GM21526 (cell line): ENCODE measurements around the gene CIB4.

Source experiments
- ATAC-seq: cut with Tn5 transposase; IDR thresholded peaks from one replicate; pipeline ENCODE4 v1.9.1; 2021; ENCODE audit warnings: moderate library complexity; ENCODE audit not compliant: unreplicated experiment, low FRiP score

Gene CIB4

DNA sequence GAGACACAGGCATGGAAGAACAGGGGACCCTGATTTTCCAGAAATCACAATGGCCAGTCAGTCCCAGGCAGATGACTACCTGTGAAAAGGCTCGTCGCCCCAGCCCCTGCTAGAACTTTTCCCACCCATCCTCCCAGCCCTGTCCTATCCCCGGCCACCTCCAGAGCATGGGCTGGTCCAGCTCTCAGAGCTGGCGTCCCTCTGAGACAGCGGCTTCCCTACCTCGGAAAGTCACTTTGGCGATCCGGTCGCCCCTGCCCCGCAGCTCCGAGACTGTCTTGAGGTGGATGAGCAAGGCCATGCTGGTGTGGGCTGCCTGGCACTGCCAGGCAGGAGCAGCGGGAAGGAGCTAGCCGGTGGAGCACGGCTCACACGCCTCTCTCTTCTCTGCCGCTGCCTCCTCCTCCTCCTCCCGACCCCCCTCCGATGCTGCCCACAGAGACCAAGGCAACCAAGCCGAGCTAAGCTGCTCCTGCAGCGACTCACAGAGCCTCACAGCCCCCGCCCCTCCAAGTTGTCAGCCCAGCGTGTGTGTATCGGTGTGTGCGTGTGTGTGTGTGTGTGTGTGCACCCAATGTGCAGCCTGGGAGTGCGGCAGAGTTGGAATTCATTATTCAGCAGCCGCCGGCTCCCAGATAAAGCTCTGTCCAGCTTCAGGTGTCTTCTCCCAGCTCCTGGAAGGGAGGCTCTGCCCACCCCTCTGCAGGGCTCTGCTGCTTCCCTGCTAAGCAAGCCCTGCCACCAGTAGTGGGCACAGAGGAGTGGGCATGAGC is 82.7 kb downstream of the CIB4 start:
- no peak for ATAC-seq

DNA sequence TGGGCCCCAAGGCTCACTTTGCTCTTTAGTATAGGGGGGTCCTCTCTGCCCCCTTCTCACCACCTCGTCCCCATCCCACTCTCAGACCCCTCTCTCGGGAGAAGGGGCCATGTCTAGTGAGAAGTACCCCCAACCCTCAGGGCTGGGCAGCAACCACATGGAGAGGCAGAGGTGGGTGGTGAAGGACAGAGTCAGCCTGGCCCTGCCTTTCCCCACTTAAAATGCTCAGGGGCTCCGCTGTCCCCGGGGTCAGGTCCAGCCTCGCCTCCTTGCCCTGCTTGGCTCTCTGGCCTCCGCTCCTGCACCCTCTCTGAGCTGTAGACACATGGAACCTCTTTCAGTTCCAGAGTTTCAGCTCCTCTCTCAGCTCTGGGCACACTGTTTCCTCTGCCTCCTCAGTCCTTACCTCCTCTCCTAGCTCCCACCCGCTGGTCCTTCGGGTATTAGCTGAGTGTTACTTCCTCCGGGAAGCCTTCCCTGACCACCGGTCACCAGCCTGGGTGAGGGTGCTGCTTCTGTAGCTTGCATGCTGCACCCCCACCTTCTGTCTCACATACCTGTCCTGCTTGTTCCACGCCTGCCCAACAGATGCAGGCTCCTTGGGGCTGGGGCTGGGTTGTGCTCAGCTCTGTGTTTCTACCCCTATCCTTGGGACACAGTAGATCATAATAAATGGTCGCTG is 83.8 kb downstream of the CIB4 start:
- no peak for ATAC-seq

DNA sequence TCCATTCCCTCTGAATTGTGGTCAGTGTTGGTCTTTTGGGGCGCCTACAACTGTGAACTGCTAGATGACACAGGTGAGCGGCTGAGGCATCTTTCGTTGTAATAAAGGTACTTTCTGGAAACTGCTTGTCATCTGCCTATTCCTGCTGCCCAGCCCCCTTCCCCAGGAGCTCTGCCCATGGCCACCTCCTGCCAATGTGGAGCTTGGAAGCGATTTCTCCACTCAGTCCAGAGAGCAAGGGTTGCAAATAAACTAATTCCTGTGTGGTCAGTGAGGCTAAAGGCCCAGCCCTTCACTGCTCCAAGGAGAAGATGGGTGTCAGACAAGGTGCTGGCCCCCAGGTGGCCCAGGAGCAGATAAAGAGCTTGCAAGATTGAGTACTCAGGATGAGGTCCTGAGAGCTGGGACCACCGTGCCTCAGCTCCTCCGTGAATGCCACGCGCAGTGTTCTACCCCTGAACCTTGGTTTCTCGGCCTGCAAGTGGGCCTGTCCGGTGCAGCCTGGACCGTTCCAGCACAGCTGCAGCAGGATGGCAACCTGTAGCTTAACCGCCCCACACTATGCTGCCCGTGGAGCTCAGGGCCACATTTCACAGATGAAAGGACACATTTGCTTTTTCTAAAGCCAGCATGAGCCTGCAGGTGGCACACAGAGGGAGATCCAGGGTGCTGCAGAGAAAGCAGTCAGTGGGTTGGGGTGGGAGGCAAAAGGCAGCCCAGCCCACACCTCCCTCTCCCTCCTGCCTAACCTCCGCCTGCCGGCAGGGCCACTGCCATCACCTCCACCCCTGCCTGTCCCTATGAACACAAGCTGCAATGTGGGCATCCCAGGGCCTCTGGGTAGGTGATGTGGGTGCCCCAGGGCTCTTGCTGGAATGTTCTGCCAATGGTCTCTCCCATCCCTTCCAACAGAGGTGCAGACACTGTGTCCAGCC is 84.6 kb downstream of the CIB4 start:
- ATAC-seq, result no peak

DNA sequence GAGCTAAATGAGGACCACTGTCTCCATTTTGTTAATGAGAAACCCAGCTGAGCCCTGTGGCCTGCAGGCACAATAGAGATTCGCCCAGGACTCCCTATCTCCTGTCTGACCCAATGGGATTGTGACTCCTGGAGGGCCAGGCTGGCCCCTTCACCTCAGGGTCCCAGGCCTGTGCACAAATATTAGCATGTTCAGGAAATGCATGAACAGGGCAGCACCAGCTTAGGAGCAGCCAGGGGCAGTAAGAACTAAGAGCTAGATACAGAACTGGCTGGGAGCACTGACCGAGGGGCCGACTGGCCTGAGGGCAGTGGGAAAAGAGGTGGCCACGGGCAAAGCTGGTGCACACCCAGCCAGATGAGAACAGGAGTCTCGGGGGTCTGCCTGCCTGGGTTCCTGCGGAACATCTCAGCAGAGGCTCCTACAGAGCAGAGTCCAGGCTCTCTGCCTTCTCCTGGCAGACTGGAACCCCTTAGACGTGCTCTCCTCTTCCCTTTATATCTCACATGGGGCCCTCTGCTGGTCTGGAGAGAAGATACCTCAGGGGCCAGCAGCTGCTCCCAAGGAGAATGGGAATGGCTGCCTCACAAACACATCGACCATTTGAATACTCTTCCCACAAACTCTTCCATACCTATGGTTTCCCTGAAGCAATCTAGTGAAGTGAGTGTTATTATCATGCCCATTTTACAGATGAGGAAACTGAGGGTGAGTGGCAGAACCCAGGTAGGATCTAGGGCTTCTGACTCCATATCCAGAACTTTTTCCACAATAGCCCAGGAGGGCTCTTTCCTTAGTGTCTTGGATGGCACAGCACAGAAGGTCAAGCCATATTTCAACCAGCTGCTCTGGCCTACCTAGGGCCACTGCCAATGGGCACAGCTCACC is 85.7 kb downstream of the CIB4 start:
- ATAC-seq, result no peak

DNA sequence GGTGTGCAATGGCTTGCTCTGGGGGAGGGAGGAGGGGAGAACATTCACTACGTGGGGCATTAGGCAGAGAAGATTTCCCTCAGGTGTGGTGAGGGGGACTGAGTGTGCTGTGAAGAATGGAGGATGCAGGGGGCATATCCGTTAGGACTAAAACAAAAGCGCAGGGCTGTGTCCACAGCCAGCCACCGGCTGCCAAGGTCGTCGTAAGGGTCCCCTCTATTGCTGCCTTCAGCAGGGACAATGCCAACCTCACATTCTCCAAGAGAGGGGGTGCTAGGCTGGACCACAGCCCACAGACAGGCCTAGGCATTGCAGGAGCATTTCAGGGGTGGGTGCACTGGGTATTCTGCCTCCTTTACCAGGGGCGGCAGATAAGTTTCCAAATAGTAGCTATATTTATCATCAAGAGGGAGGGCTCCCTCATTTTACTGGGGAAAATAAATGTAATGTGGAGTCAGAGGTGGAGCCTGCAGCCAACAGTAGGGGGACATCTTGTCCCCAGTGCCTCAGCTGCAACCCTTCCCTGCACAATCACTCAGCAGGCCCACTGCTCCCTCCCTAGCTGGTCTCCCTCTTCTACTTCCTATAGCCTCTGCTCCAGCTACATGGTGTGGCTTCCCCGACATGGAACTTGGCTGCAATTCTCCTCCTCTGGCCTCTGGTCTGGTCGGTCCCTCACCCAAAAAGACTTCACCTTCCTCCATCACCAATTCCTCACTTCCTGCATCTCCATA is 88.4 kb downstream of the CIB4 start:
- ATAC-seq, result no peak

DNA sequence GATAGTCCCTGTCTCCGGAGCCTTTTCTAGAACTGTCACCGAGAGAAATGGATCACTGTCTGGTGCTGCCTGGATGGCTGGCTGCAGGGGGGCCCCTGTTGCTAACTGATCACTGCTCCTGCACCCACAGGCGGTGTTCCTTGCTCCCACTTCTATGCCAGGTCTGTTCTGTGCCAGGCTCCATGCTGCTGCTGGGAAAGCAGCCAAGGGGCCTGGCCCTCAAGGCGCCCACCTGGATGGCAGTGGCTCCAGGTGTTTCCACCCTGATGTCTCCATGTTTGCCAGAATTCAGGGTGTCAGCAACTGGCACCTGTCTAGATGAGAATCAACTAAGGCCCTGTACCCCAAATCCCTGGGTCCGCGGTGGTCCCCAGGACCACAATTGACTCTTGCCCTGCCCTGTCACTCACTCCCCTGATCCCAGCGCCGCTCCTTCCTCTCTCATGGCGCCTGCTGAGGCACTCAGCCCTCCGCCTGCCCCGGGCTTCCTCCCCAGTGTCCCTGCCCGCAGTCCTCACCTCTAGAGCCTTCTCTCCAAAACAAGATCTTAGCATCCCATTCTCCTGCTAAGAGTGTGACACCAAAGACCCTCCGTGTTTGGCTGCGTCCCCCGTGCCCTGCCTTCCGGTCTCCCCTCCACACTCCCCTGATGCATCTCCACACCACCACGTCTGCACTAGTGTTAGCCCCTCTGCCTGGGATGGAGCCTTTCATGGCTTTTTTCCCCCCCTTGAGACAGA is 90.7 kb downstream of the CIB4 start:
- no peak for ATAC-seq

DNA sequence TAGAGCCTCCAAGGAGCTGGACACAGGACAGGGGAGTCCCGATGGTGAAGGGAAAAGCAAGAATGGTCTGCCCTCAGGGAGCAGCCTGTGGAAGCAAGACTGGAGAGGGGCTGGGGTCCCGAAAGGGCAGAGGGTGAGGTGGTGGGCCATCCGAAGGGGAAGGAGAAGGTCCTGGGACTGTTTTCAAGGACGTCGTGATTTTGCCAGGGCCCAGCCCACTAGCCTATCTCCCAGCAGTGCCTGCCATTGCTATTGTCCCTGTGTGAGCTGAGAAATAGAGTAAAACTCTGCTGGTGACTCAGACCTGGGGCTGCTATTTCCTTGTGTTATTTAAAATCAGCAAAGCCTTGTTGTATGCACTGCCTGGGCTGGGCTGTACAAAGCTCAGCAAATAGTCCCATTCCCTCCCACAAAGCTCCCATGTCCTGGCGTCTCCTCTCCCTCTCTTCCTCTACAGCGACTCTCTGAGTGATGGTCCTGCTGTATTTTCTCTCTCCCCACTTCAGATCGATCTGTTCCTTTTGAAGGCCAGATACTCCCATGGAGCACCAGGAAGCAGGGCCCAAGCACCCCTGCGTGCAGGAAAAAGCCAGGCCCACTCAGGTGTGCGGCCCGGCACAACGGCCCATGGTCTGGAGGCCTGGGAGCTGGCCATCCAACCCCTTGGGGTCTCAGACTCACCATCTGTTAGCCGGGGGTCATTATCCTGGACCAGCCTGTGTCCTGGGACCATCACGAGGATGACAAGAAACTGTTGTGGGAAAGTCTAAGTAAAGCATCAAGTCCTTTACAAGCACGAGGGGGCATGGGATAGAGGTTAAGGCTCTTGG is 98.3 kb downstream of the CIB4 start:
- ATAC-seq, result no peak

DNA sequence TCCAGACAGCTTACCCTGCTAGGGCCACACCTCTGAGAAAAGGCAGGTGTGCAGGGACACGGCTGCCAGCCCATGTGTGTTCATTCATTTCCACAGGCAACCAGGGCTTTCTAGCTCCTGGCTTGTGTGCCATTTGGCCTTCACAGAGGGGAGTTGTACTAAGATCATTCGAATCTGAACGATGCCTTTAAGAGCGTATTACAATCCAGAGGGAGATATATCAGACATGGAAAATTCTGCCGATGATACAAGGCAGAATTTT is 99.0 kb downstream of the CIB4 start:
- ATAC-seq, result no peak

DNA sequence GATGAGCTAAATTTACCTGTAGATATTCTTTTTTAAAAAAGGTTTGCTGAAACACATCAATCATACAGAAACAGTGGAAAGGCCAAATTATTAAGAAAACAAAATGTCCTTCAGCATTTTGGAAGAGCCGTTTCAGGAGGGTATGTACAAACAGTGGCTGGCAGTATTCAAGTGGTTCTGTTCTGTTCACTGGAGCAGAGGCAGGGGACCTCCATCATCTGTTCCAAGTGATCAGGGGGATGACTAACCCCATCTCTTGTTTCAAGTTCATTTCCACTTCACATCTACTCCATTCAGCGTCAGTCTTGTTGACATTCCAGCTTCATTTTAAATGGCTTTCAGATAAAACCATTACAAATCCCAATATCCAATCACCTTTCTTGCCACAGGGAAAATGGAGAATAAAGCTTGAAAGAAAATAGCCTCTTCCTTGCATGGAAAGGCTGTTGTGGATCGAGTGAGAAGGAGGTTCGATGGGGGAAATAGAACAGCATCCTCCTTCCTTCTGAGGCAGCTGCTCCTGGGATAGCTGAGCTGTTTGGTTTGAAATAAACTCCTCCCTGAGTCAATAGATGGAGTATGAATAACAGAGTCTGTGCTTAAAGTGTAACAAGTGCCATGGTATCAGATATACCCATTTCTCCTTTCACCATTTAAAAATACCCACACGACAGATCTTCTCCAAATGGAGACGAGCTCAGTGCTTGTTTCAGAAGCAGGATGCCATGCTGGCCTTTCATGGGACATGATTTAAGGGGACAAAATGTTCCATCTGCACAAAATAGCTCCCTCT is 99.6 kb downstream of the CIB4 start:
- ATAC-seq, result no peak

DNA sequence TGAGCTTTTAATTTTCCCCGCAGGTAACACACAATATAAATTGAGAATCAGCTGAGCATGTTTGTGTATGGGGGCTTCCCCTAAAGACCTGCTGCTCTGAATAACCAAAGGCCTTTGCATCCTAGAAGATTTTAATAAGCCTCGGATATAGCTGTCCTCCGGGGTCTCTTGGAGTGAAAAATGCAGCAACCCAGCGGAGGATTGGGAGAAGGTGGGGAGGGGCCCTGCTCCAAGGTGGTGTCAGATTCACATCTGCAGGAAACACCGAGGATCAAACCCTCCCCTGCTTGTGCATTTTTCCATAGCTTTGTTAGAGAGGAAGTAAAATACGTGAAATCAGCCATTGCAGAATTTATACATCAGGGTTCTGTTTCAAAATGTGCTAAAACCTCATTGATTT is 100.2 kb downstream of the CIB4 start:
- ATAC-seq, result no peak

DNA sequence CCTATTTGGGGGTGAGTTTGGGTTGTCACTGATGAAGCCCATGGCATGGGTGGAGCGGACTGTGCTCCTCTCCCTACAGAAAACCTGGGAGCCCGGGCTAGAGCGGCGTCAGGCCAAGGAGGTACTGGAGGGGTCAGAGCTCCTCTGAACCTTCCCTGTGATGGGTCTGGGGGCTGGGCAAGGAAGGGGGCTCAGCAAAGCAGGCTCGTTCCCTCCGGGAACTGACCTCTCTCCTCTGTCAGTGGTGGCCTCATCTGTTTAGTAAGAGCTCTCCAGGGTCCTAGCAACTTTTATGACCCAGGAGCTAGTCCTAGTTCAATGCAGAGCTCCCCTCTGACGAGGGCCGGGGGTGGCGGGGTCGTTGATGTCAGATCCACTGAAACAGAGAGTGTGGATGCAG is 100.9 kb downstream of the CIB4 start:
- ATAC-seq, result no peak

DNA sequence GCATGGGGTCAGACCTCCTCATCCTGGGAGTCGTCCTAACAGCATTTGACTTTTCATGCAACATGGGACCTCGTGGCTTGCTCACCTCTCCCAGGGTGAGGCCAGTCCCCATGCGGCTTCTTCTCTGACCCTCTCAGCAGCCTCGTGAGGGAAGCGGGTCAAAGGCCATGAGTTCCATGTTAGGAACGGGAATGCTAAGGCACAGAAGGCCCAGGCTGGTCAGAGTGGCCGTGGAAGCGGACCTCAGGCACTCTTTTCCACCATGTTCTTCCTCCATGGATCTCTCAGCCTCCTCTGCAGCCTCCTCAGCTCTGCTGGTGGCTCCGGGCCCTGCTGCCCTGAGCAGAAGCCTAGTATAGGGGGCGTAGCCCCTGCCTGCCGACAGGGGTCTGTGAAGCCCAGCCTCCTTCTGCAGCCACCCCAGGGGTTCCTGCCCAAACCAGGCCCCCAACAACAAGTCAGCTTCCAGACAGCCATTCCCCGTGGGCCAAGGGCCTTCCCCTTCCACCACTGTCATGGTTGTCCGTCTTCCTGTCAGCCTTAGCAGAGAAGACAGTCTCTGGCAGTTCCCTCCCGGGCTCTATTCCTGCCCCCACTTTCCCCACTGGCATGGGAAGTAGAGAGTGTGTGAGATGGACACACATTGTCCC is 103.2 kb downstream of the CIB4 start:
- ATAC-seq, result no peak

DNA sequence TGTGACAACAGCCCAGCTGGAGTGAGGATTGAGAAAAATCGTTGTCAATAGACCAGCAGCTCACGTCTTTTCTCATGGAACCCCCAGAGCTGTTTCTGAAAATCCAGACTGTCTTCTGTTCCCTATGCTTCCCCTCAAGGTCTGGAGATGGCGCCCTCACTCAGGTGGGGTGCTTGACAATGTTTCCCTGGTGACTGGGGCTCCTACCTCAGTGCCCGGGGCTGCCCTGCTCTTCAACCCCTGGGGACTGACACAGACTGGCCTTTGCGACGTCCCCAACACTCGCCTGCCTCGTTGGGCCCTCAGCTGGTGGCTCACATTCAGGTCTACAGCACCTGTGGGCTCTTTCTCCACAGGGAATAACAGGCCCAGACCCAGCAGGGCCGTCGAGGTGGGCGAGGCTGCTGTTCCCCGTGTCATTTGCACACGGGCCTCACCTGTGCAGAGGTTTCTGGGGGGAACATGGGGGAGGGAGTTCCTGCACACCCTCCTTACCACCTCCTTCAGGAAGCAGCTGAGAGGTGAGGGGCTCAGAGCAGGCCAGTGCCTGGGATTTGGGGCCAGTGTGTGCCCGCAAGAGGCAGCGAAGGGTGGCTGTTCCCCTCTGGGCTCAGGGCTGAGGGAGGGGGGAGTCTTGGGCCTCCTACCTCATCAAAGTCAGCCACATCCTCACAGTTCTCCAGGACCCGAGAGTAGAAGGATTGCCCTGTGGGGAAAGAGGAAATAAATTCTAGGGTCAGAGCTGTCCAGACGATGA is 103.9 kb downstream of the CIB4 start:
- ATAC-seq, result no peak

DNA sequence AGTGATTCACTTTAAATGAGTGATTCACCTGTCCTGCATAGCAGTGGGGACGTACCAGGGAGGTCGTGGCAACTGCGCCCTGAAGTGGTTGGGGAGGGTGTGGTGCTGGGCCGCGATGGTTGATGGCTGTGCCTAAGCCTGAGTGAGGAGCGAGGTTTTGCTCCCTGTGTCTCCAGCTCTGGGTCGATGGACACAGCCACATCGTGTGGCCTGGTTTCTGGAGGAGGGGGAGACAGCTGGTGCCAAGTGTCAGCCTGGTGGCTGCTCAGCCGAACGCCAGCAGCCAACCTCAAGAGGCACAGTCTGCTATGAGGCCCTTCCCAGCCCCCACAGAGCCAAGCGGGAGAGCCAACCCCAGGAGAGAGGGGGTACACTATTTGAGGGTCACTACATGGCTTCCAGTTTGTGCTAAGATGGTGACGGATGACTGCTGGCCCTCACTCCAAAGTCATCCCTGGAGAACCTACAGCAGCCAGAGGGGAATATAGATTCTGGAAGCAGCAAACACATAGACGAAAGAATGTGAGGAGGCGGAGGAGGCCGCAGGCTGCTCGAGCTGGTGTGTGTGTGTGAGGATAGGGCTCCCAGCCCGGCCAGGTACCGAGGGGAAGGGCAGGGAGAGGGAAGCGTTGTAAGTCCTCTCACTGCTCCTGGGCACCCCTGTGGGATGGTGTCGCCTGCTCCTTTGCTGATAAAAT is 104.6 kb downstream of the CIB4 start:
- no peak for ATAC-seq

DNA sequence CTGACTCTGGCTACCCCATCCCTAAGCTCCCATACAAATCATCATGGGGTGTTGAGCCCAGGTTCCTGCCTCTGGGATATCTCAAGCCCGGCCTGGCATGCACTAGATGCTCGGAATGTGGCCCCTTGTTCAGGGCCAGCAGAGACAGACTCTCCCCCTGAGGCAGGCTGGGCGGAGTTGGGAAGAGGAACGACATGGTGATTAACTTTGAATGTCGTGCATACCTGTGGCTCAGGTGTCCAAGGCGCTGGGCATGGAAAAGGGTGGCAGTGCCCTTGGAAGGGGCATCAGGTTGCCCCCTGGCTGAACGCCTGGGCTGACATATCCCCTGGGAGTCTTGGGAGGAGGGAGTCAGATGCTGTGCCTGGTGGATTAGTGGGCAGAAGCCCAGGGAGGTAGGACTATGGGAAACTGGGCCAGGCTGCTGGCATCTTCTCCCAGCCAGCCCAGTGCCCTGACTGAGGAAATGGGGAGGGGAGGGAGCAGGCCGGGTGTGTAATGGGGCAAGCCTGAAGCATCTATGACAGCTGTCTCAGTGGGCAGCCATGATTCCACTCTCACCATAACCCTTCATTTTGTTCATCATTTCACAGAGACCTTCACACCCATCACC is 105.4 kb downstream of the CIB4 start:
- no peak for ATAC-seq
